SK-N-SH (cell line): Measurements from ENCODE around the gene SYT6. TPM values are rescaled to one million over a fixed set of nuclear protein-coding genes. Genes with fewer than 3 reads are reported as not detected.

Experiments
- CTCF ChIA-PET: fragments of 300-600, 350-600 bp; formaldehyde crosslinking; extraction: SDS; loops from one replicate; lab custom pipeline; 2021; lab: Yijun Ruan, JAX
- POLR2A ChIA-PET: fragments of 350-600 bp; sonication (Branson Sonifier 250); formaldehyde crosslinking; extraction: SDS; loops from one replicate; lab custom pipeline; 2020; ENCODE audit warnings: antibody characterized with exemption, inconsistent platforms; lab: Yijun Ruan, JAX
- DNase-seq: peaks from one replicate; pipeline ENCODE4 v3.0.0; 2012
- H2AFZ ChIP-seq: fragments of 200-600 bp; sonication (generic); 2 replicates; pipeline ENCODE4 v1.8.1; 2016; ENCODE audit warnings: antibody characterized with exemption, mild to moderate bottlenecking, low read depth
- H3F3A ChIP-seq: fragments of 200-600 bp; sonication (generic); replicated peaks from 2 replicates; pipeline ENCODE3; 2016; ENCODE audit warnings: antibody characterized with exemption, mild to moderate bottlenecking; ENCODE audit not compliant: insufficient read depth
- H3K27ac ChIP-seq, 2 experiments: fragments of 200-500 bp in 1 of 2; fragments of 200-600 bp in 1 of 2; sonication (Bioruptor generic) in 1 of 2; sonication (generic), shearing (Covaris generic) in 1 of 2; 2 replicates each; pipeline versions ENCODE4 v1.5.1 to v1.6.1; 2014 to 2016; ENCODE audit warnings: low read depth in 2 of 2, inconsistent platforms in 1 of 2, low read length in 1 of 2, mild to moderate bottlenecking in 1 of 2, mixed read lengths in 1 of 2
- H3K27me3 ChIP-seq: fragments of 200-600 bp; sonication (generic), shearing (Covaris generic); 2 replicates; pipeline ENCODE4 v1.6.1; 2016; ENCODE audit warnings: mixed run types; ENCODE audit not compliant: insufficient read depth
- H3K36me3 ChIP-seq, 2 experiments: fragments of 200-500 bp in 1 of 2; fragments of 200-600 bp in 1 of 2; sonication (Bioruptor generic) in 1 of 2; sonication (generic) in 1 of 2; replicated peaks in 1 of 2; 2 replicates each; pipeline versions ENCODE3 to v1.5.1; 2014 to 2016; ENCODE audit warnings: low read length in 1 of 2, mild to moderate bottlenecking in 1 of 2; ENCODE audit not compliant: insufficient read depth in 2 of 2, control insufficient read depth in 1 of 2
- H3K4me1 ChIP-seq, 2 experiments: fragments of 200-500 bp in 1 of 2; fragments of 200-600 bp in 1 of 2; sonication (Bioruptor generic) in 1 of 2; sonication (generic), shearing (Covaris generic) in 1 of 2; 2 replicates each; pipeline versions ENCODE4 v1.5.1 to v1.6.1; 2014 to 2016; ENCODE audit warnings: low read depth in 1 of 2, low read length in 1 of 2, mixed run types in 1 of 2; ENCODE audit not compliant: insufficient read depth in 2 of 2, control insufficient read depth in 1 of 2
- H3K4me2 ChIP-seq: fragments of 200-600 bp; sonication (generic), shearing (Covaris generic); 2 replicates; pipeline ENCODE4 v1.6.1; 2017; ENCODE audit warnings: mixed run types
- H3K4me3 ChIP-seq, 2 experiments: fragments of 200-500 bp in 1 of 2; fragments of 200-600 bp in 1 of 2; sonication (Bioruptor generic) in 1 of 2; sonication (generic), shearing (Covaris generic) in 1 of 2; 2 replicates each; pipeline versions ENCODE4 v1.5.1 to v1.8.1; 2014 to 2016; ENCODE audit warnings: low read depth in 2 of 2, inconsistent platforms in 1 of 2, low read length in 1 of 2, mild to moderate bottlenecking in 1 of 2, mixed read lengths in 1 of 2, moderate library complexity in 1 of 2
- H3K79me2 ChIP-seq: fragments of 200-600 bp; sonication (generic); 2 replicates; pipeline ENCODE4 v1.8.1; 2017; ENCODE audit warnings: mild to moderate bottlenecking; ENCODE audit not compliant: insufficient read depth
- H3K9ac ChIP-seq: fragments of 200-600 bp; sonication (generic); 2 replicates; pipeline ENCODE4 v1.6.1; 2017; ENCODE audit warnings: mixed run types
- H3K9me2 ChIP-seq: fragments of 200-600 bp; sonication (generic); 2 replicates; pipeline ENCODE4 v1.6.1; 2017; ENCODE audit warnings: mixed run types
- H3K9me3 ChIP-seq: fragments of 200-600 bp; sonication (generic); 2 replicates; pipeline ENCODE4 v1.6.1; 2017; ENCODE audit warnings: mixed run types, mild to moderate bottlenecking, moderate library complexity
- H4K20me1 ChIP-seq: fragments of 200-600 bp; sonication (generic); 2 replicates; pipeline ENCODE4 v1.6.1; 2017; ENCODE audit warnings: mild to moderate bottlenecking, mixed run types; ENCODE audit not compliant: insufficient read depth
- ELF1 ChIP-seq: IDR thresholded peaks from 2 replicates; pipeline ENCODE4 v1.4.0; 2012
- EZH2phosphoT487 ChIP-seq: fragments of 200-600 bp; sonication (generic); IDR thresholded peaks from 2 replicates; pipeline ENCODE4 v1.6.1; 2017; ENCODE audit warnings: low read depth, mixed run types, mild to moderate bottlenecking, antibody characterized with exemption, moderate library complexity, borderline replicate concordance
- FOXJ3 ChIP-seq: sonication (generic); formaldehyde crosslinking; IDR thresholded peaks from 2 replicates; pipeline ENCODE4 v1.5.1; 2020; ENCODE audit warnings: mild to moderate bottlenecking, missing genetic modification reagents
- JUND ChIP-seq: IDR thresholded peaks from 2 replicates; pipeline ENCODE4 v1.4.0; 2012
- MXI1 ChIP-seq: IDR thresholded peaks from 2 replicates; pipeline ENCODE4 v1.6.1; 2012; ENCODE audit warnings: mild to moderate bottlenecking, low read depth, low read length, improper control_type of control experiment
- NFIC ChIP-seq: IDR thresholded peaks from 2 replicates; pipeline ENCODE4 v1.4.0; 2012; ENCODE audit warnings: borderline replicate concordance
- NRF1 ChIP-seq: IDR thresholded peaks from 2 replicates; pipeline ENCODE4 v1.6.1; 2012; ENCODE audit warnings: low read depth, mild to moderate bottlenecking, low read length
- POLR2AphosphoS5 ChIP-seq: IDR thresholded peaks from 2 replicates; pipeline ENCODE4 v1.6.1; 2012; ENCODE audit warnings: low read depth, low read length
- RCOR1 ChIP-seq: fragments of 150-350 bp; IDR thresholded peaks from 2 replicates; pipeline ENCODE4 v1.6.1; 2017; ENCODE audit warnings: antibody characterized with exemption, low read length
- RXRA ChIP-seq: IDR thresholded peaks from 2 replicates; pipeline ENCODE4 v1.4.0; 2012; ENCODE audit warnings: low read depth, mild to moderate bottlenecking, borderline replicate concordance
- SIN3A ChIP-seq: IDR thresholded peaks from 2 replicates; pipeline ENCODE4 v1.6.1; 2012; ENCODE audit warnings: low read depth, mild to moderate bottlenecking, low read length, moderate library complexity, borderline replicate concordance
- SMC3 ChIP-seq: IDR thresholded peaks from 2 replicates; pipeline ENCODE4 v1.6.1; 2012; ENCODE audit warnings: low read depth, low read length, improper control_type of control experiment
- TCF12 ChIP-seq: IDR thresholded peaks from 2 replicates; pipeline ENCODE4 v1.4.0; 2012
- WGBS: methylation state at CpG from one replicate; pipeline ENCODE4 v1.1.6; 2017; ENCODE audit warnings: low lambda C conversion rate; 5-methylcytosine and 5-hydroxymethylcytosine counted together
- polyA plus RNA-seq, 3 experiments: library from polyadenylated mRNA; depleted of rRNA; stranded (reverse); fragments of >200 nt; gene quantifications; 2 replicates each; pipeline ENCODE4 v1.2.3, GENCODE V29; 2012
- TF ChIP-seq, protein P1 (sequence below): IDR thresholded peaks from 2 replicates; pipeline ENCODE4 v1.4.0; 2012; ENCODE audit warnings: low read depth, borderline replicate concordance
- TF ChIP-seq, protein P2 (sequence below): fragments of 200-600 bp; sonication (generic); IDR thresholded peaks from 2 replicates; pipeline ENCODE4 v1.6.1; 2017; ENCODE audit warnings: antibody characterized with exemption, mild to moderate bottlenecking, moderate library complexity
- TF ChIP-seq, protein P3 (sequence below): fragments of 150-350 bp; IDR thresholded peaks from 2 replicates; pipeline ENCODE4 v1.6.1; 2016; ENCODE audit warnings: mild to moderate bottlenecking, low read depth, low read length

Gene SYT6
- polyA plus RNA-seq, 1 of the 3 experiments (the other 2 are of a cell fraction): not detected

DNA sequence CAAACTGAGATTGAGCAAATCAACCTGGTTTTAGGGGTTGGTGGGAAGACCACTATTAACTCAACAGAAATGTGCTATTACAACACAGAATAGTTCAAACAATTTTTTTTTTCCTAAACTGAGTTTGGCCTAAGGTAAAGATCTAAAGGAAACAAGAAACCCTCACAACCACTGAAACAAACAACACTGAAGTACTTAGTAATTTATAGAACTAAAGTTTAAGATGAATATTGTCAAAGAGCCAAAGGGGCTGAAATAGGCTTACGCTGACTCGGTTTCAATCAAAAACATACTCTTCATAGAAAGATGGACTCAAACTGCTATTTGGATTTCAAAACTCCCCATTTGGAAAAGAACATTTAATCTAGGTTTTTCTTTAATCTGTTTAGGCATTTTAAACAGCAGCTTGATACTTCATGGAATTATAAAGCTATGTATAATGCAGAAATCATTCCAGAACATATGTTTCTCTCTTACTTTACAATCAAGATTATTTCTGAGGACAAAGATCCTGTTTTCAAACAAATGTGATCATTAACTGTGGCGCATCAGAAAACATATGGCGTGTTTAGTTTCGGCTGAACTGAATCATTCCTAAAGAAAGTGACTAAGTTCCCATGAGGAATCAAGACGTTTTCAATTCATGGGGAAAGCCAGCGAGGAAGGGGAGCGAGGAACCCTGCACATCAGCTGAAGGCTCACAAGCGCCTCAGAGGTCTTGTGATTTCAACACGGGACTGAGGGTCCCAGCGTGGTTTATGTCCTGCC, 62.7 kb downstream of the SYT6 start:
- Histone ChIP-seq H3K4me2 (no peak overlapping the region), H2AFZ (no peak overlapping the region), H3K4me3 (no peak overlapping the region), H3K9me3 (no peaks in the 10 kb centered on the region), H3K27ac (no peak overlapping the region), H3K9ac (no peak overlapping the region), H3K79me2 (no peaks in the 10 kb centered on the region), H3K4me1 (peaks cover 0 to 5% of the 10 kb centered on the region in 2 experiments; a peak in 2 of 4 replicates), H3F3A (no peaks in the 10 kb centered on the region), H4K20me1 (no peaks in the 10 kb centered on the region), H3K27me3 (peaks cover 16% of the 10 kb centered on the region), H3K36me3 (no peaks in the 10 kb centered on the region), H3K9me2 (no peaks in the 10 kb centered on the region)
- no peak for DNase-seq
- POLR2A ChIA-PET: no interaction called here
- WGBS: 68% methylated on average over 9 of the region's 11 CpGs
- CTCF ChIA-PET: interaction anchor here (0.7 kb wide), 1 partner anchor 198 kb away, joined by 3 read pairs; no protein-coding TSS in a partner anchor
- TF ChIP-seq SMC3: no peak
- no peak for TF ChIP-seq EZH2phosphoT487
- no peak for TF ChIP-seq MXI1
- TF ChIP-seq POLR2AphosphoS5: no peak
- no peak for TF ChIP-seq JUND
- TF ChIP-seq, protein P1, sequence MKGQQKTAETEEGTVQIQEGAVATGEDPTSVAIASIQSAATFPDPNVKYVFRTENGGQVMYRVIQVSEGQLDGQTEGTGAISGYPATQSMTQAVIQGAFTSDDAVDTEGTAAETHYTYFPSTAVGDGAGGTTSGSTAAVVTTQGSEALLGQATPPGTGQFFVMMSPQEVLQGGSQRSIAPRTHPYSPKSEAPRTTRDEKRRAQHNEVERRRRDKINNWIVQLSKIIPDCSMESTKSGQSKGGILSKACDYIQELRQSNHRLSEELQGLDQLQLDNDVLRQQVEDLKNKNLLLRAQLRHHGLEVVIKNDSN: no peak
- TF ChIP-seq ELF1: no peak
- no peak for TF ChIP-seq RXRA
- TF ChIP-seq, protein P2, sequence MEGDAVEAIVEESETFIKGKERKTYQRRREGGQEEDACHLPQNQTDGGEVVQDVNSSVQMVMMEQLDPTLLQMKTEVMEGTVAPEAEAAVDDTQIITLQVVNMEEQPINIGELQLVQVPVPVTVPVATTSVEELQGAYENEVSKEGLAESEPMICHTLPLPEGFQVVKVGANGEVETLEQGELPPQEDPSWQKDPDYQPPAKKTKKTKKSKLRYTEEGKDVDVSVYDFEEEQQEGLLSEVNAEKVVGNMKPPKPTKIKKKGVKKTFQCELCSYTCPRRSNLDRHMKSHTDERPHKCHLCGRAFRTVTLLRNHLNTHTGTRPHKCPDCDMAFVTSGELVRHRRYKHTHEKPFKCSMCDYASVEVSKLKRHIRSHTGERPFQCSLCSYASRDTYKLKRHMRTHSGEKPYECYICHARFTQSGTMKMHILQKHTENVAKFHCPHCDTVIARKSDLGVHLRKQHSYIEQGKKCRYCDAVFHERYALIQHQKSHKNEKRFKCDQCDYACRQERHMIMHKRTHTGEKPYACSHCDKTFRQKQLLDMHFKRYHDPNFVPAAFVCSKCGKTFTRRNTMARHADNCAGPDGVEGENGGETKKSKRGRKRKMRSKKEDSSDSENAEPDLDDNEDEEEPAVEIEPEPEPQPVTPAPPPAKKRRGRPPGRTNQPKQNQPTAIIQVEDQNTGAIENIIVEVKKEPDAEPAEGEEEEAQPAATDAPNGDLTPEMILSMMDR: no peak
- no peak for TF ChIP-seq TCF12
- TF ChIP-seq FOXJ3 (CRISPR knock-in tag): no peak
- no peak for TF ChIP-seq NFIC
- TF ChIP-seq SIN3A: no peak
- TF ChIP-seq, protein P3, sequence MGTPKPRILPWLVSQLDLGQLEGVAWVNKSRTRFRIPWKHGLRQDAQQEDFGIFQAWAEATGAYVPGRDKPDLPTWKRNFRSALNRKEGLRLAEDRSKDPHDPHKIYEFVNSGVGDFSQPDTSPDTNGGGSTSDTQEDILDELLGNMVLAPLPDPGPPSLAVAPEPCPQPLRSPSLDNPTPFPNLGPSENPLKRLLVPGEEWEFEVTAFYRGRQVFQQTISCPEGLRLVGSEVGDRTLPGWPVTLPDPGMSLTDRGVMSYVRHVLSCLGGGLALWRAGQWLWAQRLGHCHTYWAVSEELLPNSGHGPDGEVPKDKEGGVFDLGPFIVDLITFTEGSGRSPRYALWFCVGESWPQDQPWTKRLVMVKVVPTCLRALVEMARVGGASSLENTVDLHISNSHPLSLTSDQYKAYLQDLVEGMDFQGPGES: no peak
- no peak for TF ChIP-seq RCOR1
- TF ChIP-seq NRF1: no peak
